A375 (cell line): ENCODE results near the gene LINC00237. TPM values are rescaled to one million over a fixed set of nuclear protein-coding genes. Genes with fewer than 3 reads are reported as not detected.

ENCODE experiments used
- small RNA-seq: library from RNA; depleted of rRNA; stranded (forward); fragments of <200 nt; gene quantifications from one replicate; pipeline ENCODE3, GENCODE V24; 2014
- total RNA-seq: library from RNA; depleted of rRNA; stranded (reverse); fragments of >200 nt; shearing (Covaris generic); gene quantifications from 2 replicates; pipeline ENCODE4 v1.2.3, GENCODE V29; 2014; rRNA removed

Gene LINC00237
- not detected in 2 replicates for total RNA-seq

GRCh38 chr20:21106171-21107017, at the start of gene LINC00237:
Gene LINC00237, minus strand, starts transcription at chr20:21106358.

GRCh38 chr20:21125849-21126580, 19.9 kb upstream of the LINC00237 start, which contains the start of gene KIZ:
Gene KIZ, plus strand, starts transcription at chr20:21126082. Its CDS starts 34 bp downstream, at chr20:21126116.

Small RNA genes within 50 kb of the gene (small RNA-seq; reads per million reads assigned to genes)
- gene RNA5SP477, result 0.38 reads per million

Other genes starting within 250 kb of the LINC00237 start
- gene KIZ, start 19.7 kb upstream of the LINC00237 start, total RNA-seq, result 13.1 and 15.0 TPM in 2 replicates
- 82.7 and 102 TPM in 2 replicates for gene XRN2, start 197.0 kb upstream of the LINC00237 start, total RNA-seq